ENCODE measurements around the gene NEUROG3.

Gene NEUROG3, protein sequence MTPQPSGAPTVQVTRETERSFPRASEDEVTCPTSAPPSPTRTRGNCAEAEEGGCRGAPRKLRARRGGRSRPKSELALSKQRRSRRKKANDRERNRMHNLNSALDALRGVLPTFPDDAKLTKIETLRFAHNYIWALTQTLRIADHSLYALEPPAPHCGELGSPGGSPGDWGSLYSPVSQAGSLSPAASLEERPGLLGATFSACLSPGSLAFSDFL

DNA sequence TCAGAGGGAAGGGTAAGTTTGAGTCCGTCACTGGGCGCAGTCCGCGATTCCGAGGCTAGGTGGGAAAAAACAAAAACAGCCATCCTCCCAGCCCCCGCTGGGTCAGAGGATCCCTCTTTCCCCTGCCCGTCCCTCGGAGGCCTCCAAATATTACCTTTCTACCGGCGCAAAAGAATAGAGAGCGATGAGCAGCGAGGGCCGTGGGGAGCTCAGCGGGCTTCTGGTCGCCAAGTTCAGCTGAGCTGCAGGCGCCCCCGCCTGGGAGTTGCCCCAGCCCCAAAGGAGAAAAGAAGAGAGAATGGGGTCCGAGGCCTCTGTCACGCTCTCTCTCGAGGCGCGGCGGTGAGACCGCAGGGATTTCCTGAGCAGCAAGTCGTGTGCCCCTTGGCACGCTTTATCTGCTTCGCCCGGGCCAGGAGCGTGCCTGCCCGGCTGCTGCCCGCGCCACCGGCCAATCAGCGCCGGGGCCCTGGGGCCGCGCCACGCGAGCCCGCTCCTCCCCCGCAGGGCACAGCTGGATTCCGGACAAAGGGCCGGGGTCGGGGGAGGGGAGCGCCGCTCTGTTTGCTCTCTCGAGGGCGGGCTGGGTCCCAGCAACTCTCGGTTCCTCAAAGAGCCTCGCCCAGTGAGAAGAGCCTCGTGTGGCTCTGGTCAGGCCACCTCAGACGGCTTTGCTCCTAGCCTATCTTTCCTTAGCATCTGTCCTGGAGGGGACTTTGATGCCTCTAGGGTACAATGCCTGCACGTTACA, at the start of gene NEUROG3:
TSS of gene NEUROG3 (minus strand) at position 367 of the 751 bp plus-strand sequence. CDS start 379 bp downstream, outside the sequence.
- no peak for DNase-seq

DNA sequence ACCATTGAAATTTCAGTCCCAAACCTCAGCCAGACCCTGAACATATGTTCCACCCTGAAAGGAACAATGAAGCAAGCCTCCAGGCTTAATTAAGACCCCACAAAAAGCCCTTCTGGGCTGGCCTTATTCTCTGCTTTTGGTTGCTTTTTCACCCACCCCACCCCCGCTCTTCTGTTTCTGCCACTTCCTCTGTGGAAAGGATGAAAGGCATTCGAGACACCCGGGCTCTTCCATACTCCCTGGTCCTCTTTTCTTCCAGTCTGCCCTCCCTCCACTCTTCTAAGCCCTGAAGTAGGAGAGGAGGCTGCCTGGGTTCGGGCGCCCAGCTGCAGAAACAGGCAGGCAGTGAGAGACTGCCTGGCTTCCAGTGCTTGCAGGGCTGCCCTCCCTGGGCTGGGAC, 47.4 kb upstream of the NEUROG3 start:
- no peak for DNase-seq

DNA sequence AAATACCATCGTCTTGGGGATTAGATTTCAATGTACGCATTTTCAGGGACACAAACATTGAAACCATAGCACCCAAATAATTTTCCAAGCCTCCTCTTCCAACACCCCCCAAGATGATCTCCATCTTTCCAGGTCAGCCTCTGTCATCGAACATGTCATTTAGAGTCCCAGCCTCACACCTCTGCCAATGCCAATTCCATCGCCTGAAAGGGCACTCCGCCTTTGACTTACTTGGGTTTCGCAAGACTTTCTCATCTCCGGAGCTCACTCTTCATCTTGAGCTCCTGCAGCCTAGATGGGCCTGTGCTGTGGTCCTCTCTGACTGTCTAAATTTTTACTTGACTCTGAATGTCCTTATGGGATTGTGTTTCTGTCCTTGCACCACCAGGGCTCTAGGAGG, 46.4 kb upstream of the NEUROG3 start:
- no peak for DNase-seq

DNA sequence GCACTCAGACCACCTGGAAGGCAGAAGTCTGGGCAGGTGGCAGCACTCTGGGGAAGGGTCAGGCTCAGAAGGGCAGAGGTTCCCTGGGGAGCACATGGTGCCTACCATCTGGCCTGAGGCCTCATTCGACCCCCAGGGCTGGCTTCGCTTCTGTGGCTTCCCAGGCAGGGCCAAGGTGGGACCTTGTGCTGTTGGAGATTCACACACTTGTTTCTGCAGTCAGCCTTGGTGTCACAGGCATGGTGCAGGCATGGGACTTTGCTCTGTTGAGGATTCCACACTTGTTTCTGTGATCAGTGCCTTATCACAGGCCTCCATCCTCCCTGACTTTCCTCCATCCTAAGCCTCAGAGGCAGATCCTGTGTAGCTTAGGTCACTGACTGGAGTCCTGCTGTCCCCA, 45.5 kb upstream of the NEUROG3 start:
- no peak for DNase-seq

DNA sequence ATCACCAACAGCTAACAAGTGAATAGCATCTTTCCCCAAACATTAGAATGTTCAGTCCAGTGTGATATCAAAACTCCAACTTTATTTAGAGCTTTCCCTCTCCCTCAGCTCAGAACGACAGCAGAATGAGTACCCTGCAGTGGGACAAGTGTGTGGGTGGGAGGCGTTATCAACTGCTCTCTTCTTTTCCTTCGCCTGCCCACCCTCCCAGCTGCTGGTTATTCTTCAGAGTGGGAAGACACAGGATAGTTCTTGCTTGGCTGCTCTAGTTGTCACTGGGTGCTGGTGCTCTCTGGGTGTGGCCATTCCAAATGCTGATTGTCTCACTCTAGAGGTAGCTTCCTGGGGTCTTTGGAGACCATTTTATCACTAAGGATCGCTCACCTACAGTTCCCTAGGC, 43.1 kb upstream of the NEUROG3 start:
- no peak for DNase-seq

DNA sequence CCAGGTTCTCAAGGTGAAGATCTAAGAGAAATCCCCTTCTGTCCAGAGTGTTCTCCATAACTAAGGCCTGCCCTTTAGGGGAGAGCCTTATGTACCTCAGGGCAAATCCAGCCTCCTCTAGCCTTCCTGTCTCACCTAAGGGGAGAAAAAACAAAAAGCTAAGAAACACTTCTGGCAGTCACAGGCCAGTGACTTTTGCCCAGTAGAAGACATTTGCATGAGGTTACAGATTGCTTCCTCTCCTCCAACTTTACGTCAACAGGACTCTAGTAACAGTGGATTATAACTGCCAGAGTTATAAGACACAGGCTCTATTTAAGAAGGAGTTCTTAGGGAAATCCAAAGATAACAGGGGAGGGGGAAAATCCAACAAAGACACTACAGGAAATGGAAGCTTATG, 40.9 kb upstream of the NEUROG3 start:
- DNase-seq = no peak

DNA sequence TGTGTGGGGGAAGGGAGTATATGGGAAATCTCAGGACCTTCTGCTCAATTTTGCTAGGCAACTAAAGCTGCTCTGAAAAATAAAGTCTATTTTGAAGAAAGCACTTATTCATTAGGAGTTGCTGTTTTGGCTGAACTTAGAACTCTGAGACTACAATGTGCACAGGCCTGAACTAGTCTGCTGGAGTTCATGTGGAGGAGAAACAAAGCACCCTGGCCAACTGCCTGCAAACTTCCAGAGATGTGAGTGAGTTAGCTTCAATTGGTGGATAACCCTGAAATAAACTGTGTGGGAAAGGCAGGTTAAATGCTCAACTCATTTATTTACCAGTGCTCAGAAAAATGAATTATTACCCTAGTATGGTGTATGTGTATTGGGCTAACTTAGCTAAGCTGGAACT, 39.5 kb upstream of the NEUROG3 start:
- no peak for DNase-seq

DNA sequence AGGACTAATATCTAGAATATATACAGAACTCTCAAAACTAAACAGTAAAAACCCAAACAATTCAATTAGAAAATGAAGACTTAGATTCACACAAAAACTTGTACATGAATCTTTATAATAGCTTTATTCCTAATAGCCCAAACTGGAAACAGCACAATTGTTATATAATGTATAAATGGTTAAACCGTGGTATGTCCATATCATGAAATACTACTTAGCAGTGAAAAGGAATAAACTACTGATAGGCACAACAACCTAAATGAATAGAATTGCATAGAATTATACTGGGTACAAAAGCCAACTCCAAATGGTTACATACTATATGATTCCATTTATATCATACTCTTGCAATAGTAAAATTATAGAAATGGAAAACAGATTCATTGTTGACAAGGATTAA, 35.9 kb upstream of the NEUROG3 start:
- DNase-seq = no peak

DNA sequence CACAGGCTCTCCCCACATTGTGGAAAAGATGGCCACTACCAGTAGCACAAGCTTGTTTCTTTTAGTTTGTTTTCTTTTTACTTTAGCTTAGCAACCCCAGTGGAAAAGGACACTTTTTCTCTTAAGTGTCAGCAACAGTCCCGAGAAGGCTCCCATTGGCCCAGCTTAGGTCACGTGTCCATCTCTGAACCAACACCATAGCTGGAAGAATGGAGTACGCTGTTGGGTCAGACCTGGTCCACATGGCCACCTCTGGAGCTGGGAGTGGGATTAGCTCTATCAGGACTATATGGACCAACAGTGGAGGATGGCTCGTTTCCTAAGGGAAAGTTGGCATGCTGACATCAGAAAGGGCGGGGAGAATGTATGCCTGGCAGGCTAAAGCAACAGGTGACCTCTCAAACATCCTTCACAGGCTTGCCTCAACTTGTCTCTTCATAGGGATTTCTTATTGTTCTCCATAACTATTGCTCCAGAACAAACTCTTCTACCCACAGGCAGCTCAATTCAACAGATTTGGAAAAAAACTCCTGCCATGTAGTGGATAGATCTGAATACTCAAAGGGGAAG, 27.6 kb upstream of the NEUROG3 start:
- DNase-seq = no peak

DNA sequence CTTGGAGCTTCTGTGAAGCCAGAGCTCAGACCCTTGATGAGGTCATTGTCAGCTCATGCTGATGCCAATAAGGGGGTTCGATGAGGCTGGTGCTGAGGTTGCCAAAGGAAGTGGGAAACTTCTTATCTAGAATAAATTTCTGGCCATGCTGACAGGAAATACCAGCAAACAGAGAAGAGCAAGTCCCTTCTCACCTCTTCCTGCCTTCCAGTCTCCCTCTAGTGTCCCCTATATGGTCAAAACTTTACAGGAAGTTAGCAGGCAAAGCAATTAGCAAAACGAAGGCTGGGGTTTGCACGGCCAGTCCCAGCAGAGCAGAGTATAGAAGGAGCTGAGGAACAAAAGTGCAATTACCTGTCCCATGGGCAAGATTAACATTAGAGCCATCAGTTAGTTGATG, 15.1 kb upstream of the NEUROG3 start:
- DNase-seq = no peak

DNA sequence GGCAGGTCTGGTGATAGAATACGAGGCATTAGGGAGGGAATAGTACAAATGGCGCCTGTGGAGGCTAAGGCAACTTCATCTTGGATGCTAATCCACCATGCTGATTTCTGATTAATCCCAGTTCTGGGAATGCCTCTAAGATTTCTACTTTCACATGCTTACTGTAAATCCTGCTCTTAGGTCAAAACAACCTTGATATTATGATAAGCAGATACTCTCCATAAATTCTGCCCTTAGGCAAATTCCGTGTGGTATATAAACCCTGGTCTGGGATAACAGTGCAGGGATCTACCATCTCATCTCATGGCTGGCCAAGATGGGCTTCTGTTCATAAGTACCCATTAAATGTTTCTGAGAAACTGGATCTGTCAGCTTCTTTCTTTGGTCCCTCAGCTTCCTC, 11.4 kb upstream of the NEUROG3 start:
- no peak for DNase-seq

DNA sequence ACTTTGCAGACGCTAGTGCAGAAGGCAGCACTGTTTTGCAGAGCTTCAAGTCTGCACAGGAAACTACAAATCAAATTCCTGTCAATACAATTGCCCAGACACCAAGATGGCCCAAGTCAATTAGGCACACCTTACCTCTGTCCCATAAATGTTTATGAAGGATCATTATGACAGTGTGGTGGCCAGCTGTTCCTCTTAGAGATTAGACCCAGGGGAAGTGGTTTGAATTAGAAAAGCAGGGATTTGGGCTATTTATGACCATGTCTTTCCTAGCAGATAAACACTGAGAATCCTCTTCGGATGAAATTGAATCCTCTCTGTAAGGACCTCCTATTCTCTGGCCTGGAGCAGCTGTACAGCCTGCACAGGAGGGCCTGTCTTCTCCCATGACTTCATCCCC, 9.9 kb upstream of the NEUROG3 start:
- no peak for DNase-seq

DNA sequence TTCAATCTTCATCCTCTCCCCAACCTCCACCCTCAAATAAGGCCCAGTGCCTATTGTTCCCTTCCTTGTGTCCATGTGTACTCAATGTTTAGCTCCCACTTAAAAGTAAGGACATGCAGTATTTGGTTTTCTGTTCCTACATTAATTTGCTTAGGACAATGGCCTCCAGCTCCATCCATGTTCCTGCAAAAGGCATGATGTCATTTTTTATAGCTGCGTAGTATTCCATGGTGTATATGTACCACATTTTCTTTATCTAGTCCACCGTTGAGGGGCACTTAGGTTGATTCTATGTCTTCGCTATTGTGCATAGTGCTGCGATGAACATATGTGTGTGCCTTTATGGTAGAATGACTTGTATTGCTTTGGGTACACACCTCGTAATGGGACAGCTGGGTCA, 7.2 kb upstream of the NEUROG3 start:
- no peak for DNase-seq

DNA sequence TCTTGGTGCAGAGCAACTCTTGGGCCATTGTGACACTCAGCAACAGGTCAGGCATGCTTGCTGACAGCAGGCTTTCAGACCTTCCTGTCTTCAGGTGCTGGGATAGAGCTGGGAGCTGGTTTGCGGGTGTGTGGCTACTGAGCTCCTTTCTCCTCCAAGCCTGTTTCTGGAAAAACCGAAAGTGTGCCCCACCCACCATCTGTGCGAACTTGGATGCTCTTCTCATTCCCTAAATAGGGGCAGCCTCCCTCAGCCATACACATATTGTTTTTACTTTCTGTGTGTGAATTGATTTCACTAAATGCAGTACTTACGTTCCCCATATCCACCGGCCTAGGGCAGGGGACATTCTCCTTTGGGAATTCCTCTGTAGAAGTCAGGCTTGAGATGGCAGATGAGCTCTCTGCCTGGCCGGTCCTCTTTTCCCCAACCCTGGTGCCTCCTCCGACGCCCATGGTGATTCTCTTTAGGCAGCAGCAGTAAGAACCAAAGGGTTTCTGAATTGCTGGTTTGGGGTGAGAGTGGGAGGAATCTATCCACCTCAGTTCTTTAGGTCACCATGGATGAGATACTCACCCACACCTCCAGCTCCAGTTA, 6.3 kb upstream of the NEUROG3 start:
- no peak for DNase-seq

DNA sequence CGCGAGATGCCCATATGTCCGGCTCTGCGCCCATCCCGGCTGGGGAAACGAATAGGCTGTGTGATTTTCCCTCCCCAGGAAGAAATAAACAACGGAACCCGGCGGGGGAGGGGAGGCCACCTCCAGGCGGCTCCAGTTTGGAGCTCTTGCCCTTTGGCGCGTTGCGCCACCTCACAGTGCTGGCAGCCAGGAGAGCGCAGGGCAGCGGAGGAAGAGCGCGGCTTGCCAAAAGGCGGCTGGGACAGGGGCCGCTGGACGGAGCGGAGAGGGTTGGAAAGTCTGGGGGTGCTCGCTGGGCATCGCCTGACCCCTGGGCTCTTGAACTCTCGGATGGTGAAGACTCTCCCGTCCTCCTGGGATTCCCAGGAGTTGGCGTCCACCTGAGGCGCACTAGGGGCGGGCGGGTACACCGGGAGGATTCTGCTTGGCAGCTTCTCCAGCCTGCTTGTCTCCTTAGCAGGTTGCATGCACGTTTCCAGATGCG, 5.3 kb upstream of the NEUROG3 start:
- no peak for DNase-seq

DNA sequence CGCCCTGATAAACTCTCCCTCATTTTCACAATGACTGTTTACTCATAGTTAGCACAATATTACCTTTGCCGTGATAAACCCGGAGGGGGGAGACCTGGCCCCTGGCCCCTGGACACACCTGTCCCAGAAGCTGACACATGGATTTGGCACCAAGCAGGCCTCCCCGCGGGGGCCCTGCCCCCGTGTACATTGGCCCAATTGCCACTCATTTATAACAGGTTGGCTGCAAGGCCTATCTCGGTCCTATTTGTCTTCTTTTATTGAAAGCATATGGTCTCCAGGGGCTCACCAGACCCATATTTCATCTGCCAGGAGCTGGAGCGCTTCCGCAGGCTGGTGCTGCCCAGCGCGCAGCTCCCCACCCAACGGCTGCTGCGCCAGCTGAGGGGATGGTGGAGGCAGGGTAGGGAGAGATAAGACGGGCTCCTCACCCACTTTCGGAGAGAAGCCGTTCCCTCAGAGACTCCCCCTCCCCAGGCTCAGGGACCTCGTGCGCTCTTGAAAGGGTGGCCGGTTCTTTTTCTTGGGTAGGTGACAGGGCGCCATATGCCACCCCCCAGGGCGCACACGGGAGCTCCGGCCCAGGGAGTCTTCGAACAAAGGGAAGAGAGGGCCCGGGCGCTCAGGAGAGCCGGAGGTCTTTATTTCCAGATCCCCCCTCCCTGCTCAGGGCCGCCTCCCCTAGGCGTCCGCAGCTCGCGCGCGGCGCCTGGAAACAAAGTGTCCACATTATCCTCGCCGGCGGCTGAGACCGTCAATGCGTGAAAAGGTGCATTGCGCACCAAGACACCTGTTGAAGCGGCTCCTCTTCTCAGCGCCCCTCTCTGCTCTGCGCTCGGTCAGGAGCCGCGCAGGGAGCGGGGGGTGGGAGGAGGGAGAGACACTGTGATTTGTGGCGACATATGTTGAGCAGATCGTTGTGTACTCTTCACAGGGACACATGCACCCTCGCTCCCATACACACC, 4.3 kb upstream of the NEUROG3 start:
- DNase-seq = no peak

DNA sequence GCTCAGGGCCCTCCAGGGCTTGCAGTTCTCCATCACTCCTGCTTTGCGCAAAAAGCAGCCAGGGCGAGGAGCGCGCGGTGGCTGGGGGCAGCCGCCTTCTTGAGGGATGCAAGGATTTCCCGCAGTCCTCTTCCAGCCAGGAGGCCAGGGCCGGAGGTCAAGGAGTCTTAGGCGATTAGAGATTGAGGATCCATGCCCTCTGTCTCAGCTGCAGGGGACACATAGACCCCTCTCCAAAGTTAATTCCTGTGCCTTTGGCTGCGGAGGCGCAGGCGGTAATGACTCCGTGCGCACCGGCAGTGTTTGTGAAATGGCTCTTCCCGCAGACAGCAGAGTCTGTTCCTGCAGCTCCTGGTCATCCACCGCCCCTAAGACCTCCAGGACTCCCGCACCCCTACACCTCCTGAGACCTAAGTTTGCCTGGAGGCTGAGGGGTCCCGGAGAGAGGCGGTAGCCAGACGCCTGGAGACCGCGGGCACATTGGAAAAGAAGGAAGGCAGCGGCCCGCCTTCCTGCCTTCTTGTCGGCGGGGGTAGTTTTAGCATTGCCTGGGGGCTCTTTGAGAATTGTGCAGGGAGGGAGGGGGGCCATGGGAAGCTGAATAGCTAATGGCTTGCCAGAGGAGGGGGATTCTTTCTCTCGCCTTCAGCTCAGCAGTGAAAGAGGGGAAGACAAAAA, 3.3 kb upstream of the NEUROG3 start:
- no peak for DNase-seq

DNA sequence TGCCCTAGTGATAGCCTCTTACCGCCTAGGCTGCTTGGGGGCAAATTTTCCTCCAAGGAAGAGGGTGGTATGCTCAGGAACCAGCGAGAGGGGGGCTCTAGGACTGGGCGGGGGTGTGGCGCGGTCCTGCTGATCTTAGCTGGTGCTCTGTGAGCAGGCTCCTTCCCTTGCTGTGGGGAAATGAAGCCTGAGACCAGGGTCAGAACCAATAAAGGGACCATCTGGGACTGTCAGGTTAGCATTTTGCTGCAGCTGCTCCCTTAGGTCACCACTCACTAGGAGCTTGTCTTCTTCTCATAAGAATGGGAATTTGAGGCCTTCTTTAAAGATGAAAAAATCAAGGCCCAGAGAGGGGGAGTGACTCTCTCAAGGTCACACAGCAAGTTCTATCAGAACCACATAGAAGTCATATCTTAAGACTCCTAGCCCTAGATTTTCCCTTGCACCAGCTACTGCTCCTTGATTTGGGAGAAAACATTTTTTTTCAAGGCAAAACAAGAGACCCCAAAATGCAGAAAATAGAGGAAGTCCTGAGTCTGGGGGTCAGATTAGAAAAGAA, 2.0 kb upstream of the NEUROG3 start:
- no peak for DNase-seq

DNA sequence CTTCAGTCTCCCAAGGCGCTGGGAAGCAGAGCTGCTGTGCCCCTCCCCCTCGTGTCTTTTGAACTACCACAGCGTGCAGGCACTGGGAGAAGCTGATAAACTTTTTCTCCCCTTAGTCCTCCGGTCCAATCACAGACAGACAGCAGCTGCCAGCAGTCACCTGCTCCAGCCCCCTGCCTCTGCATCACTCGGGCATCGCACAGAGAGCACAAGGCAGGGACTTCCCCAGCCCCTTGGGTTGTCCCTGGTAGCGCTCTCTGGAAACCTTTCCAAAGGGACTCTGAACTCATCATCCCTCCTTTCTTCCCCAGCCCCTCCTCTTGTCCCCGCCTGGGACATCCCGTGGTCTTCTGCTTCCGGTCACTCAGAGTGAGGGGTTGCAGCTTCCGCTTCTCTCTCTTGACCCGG, 1.4 kb upstream of the NEUROG3 start:
- no peak for DNase-seq

DNA sequence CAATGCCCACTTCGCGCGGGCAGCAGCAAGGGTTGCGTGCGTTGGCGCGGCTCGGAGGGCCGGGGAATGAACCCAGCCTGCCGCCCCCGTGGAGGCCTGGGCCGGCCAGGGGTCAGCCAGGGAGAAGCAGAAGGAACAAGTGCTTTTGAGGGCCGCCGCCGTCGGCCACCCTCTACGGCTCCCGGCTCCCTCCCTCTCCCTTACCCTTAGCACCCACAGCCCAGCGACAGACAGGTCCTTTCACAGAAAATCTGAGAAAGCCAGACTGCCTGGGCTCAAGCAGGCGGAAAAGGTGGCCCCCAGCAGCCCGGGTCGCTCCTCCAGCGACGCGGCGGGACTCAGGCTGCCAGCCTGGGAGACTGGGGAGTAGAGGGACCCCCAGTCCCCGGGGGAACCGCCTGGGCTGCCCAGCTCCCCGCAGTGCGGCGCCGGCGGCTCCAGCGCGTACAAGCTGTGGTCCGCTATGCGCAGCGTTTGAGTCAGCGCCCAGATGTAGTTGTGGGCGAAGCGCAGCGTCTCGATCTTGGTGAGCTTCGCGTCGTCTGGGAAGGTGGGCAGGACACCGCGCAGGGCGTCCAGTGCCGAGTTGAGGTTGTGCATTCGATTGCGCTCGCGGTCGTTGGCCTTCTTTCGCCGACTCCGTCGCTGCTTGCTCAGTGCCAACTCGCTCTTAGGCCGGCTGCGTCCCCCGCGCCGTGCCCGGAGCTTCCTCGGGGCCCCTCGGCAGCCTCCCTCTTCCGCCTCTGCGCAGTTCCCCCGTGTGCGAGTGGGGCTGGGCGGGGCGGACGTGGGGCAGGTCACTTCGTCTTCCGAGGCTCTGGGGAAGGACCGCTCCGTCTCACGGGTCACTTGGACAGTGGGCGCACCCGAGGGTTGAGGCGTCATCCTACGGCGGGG, 815 bp downstream of the NEUROG3 start:
- DNase-seq = no peak

Data from NCI-H187 treated with DMSO at 0.1 percent for 48 hours (cell line).